GM10266 (cell line): ENCODE measurements around the gene SIAH2.

Source experiments
- DNase-seq: peaks from one replicate; pipeline ENCODE4 v3.0.0; 2012; ENCODE audit errors: extremely low spot score
- TF ChIP-seq, protein P1 (sequence below): IDR thresholded peaks from 2 replicates; pipeline ENCODE4 v1.5.1; 2012; ENCODE audit warnings: mild to moderate bottlenecking, low read depth; ENCODE audit not compliant: control insufficient read depth, insufficient read depth; ENCODE audit errors: missing control alignments

Gene SIAH2

DNA sequence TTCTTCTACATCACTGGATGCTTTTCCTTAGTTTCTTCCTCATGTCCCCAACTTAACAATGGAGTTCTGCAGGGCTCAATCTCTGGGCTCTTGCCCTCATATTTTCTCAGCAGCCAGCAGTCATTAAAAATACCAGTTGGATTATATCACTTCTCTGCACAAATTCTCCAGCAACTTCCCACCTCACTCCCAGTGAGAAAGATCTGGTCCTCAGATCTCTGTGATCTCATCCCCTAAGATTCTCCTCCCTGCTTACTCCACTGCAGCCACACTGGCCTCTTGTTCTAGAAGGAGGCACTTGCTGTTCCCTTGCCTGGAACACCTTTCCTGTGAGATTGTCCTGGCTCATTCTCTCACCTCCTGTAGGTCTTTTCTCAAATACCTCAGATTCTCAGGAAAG, 65.3 kb downstream of the SIAH2 start:
- no peak for DNase-seq
- TF ChIP-seq, protein P1, sequence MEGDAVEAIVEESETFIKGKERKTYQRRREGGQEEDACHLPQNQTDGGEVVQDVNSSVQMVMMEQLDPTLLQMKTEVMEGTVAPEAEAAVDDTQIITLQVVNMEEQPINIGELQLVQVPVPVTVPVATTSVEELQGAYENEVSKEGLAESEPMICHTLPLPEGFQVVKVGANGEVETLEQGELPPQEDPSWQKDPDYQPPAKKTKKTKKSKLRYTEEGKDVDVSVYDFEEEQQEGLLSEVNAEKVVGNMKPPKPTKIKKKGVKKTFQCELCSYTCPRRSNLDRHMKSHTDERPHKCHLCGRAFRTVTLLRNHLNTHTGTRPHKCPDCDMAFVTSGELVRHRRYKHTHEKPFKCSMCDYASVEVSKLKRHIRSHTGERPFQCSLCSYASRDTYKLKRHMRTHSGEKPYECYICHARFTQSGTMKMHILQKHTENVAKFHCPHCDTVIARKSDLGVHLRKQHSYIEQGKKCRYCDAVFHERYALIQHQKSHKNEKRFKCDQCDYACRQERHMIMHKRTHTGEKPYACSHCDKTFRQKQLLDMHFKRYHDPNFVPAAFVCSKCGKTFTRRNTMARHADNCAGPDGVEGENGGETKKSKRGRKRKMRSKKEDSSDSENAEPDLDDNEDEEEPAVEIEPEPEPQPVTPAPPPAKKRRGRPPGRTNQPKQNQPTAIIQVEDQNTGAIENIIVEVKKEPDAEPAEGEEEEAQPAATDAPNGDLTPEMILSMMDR = no peak

DNA sequence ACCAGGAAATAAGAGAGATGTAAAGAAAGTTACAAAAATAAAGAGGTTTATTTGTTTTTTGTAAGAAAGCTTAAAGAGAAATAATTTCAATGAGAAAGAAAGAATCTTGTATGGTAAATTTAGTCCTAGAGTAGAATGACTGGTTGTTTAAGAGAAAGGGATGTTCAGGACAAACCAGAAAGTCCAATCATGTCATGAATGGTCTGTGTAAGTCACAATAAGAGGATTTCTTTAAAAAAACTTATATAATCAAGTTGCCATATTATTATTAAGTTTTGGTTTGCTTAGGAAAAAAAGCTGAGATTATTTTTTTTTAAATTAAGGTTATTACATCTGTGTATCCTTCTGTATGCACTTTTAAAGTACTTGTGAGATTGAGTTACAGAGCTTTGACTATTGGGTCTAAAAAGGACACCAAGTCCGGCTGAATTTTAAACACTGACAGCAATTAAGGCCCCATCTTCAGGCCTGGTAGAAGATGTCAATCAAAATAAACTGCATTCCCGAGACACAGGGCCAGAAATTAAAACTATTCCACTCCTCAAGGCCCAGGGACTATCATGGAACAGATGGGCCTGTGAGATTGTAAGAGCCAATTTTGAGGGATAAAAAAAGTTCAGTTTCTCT, 71.4 kb downstream of the SIAH2 start:
- DNase-seq = no peak
- TF ChIP-seq, protein P1 = no peak
